SK-N-SH (cell line): ENCODE results near the gene GPR173.

Experiments
- POLR2AphosphoS5 ChIP-seq: IDR thresholded peaks from 2 replicates; pipeline ENCODE4 v1.6.1; 2012; ENCODE audit warnings: low read depth, low read length
- SMC3 ChIP-seq: IDR thresholded peaks from 2 replicates; pipeline ENCODE4 v1.6.1; 2012; ENCODE audit warnings: low read depth, low read length, improper control_type of control experiment
- YY1 ChIP-seq: IDR thresholded peaks from 2 replicates; pipeline ENCODE4 v1.4.0; 2012; ENCODE audit warnings: low read depth, mild to moderate bottlenecking

DNA sequence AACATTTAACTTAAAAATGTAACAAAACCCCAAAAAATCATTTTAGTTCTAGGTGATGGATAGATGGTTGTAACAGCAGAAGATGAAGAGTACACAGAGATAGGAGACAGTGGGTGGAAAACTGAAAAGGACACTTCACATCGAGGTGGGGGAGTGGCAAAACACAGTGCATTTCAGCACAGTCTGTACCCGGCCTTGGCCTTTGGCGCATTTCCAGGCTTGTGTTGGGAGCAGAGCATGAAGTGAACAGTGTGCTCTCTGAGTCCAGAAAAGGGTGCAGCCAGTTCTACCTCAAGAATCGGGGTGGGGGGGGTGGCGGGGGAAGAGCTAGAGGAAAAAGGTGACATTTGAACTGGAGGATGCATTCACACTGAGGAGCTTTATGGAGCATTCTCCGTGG, 37.9 kb downstream of the GPR173 start:
- TF ChIP-seq SMC3, result no peak
- no peak for TF ChIP-seq YY1
- TF ChIP-seq POLR2AphosphoS5, result no peak
